ENCODE results near the gene SLC2A4RG.

- TF ChIP-seq POLR2A (IDR thresholded peaks at IDR 0.05) (no peak), EP300 (IDR thresholded peaks at IDR 0.05) (no peak)
- TF ChIP-seq, protein P1, sequence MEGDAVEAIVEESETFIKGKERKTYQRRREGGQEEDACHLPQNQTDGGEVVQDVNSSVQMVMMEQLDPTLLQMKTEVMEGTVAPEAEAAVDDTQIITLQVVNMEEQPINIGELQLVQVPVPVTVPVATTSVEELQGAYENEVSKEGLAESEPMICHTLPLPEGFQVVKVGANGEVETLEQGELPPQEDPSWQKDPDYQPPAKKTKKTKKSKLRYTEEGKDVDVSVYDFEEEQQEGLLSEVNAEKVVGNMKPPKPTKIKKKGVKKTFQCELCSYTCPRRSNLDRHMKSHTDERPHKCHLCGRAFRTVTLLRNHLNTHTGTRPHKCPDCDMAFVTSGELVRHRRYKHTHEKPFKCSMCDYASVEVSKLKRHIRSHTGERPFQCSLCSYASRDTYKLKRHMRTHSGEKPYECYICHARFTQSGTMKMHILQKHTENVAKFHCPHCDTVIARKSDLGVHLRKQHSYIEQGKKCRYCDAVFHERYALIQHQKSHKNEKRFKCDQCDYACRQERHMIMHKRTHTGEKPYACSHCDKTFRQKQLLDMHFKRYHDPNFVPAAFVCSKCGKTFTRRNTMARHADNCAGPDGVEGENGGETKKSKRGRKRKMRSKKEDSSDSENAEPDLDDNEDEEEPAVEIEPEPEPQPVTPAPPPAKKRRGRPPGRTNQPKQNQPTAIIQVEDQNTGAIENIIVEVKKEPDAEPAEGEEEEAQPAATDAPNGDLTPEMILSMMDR (IDR thresholded peaks at IDR 0.05) = no peak
These were observed 11.4 kb downstream of the SLC2A4RG start for GRCh38 chr20:63750807-63751470.
